HG02973 (cell line): ENCODE data around the gene WDR7.

ENCODE experiments used
- ATAC-seq: cut with Tn5 transposase; IDR thresholded peaks from one replicate; pipeline ENCODE4 v1.9.1; 2021; ENCODE audit warnings: moderate library complexity; ENCODE audit not compliant: unreplicated experiment

The WDR7 gene

DNA sequence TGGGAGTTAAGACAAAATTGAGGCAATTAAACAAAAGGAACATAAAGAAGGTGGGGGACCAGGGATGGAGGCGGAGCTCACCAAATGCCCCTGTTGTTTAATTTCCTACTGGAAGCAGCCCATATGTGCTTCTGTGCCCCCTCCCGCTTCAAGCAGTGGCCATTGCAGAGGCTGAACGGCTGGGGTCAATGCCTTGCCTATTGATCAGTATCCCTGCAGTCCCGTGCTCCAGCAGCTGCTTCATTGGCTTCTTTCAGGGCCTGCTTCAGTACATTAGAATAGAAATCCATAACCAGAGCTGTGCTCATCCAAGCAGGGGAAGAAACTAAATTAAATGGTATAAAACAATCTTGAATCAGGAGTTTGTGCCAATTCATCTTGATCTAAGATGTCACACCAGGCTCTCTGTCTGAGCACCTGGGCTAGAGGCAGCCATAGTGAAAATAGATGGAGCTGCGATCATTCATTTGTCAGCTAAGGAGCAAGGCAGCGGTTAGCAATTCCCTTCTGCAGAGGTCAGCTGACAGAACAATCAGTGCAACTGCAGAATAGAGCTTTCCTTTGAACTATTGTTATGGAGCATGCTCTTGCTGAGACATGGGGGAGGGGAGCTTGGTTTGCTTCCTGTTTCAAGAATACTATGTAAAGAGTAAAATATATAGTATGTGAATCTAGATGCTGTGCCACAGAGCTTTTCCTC lies 222.4 kb downstream of the WDR7 start:
- no peak for ATAC-seq

DNA sequence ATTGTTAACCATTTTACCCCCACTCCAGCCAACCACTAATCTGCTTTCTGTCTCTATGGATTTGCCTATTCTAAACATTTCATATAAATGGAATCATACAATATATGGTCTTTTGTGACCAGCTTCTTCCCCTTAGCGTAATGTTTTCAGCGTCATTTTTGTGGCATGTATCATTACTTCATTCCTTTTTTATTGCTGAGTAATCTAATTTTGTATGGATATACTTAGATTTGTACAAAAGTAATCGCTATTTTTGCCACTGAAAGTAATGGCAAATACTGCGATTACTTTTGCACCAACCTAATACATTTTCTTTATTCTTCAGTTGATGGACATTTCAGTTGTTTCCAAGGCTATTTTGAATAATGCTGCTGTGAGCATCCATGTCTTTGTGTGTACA lies 227.6 kb downstream of the WDR7 start:
- no peak for ATAC-seq

DNA sequence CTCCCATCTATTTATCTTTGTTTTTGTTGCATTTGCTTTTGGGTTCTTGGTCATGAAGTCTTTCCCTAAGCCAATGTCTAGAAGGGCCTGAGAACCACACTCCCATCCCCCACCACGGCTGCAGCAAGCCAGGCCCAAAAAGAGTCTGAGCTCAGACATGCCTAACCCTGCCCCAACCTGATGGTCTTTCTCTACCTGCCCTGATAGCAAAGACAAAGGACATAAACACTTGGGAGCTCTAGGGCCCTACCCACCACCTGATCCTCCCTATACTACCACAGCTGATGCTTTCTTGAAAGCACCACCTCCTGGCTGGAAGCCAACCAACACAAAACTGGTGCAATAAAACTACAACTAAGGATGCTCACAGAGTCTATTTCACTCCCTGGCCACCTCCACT lies 233.4 kb downstream of the WDR7 start:
- ATAC-seq: no peak

DNA sequence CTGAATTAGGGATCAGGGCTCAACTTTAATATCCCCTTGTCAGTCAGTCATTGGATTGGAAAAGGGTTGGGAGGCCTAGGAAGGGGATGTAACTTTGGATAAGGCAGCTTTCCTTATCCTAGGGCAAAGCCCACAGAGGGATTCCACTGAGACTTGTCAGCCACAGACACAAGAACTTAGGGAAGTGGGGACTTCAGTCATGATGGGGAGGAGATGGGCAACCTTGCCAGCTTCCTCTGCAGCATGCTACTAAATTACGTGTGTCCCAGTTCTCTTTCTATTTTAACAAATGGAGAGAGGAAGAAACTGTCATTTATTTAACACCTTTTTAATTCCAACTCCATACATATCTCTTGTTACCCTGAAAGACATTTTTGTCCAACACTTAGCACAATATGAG lies 237.8 kb downstream of the WDR7 start:
- ATAC-seq: no peak

DNA sequence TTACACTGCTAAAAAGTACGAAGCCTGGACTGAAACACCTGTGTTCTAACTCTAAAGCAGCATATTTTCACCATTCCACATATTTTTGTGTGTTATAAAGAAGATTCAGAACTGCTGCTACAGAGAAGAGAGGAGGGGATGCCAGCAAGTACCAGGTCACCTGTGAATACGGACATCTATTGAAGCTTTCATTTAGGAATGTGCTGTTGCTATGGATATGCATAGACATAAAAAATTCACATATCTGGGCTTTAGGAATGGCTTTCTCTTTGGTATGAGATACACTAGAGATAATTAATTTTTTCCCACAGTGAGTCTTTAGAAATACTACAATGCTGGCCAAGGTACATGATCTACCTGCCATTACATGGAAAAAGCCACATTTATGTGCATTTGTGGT lies 238.5 kb downstream of the WDR7 start:
- ATAC-seq: no peak

DNA sequence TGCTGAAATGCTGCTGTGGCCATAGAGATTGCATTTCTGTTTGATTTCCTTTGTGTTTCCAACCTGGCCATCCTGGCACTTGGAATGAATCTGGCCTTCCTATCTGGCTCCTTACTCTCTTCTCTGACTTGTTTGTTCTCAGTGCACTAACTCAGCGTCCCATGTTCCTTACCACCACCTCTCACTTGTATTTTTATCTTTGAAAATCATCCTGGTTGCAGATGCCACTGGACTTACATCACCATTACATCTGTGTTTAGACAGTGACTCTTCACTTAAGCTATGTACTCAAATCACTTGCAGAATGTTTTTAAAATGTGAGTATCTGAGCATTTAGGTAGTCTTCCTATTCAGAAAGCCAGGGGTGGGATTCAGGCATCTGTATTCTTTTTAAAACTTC lies 239.5 kb downstream of the WDR7 start:
- ATAC-seq: no peak

DNA sequence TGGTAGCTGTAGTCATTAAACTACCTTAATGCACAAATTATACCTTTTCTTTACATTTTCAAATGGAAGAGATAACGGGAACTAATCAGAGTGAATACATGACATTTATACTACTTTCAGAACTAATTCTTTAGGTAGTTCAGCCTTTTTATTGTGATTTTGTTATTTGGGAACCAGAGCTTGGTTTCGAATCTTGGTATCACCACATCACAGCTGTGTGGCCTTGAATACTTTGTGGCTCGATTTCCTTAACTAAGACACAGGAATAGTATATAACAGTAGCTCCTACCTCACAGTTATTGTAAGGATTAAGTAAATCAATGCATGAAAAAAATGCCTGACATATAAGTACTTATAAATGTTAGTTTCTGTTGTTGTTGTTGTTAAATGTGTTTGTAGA lies 240.0 kb downstream of the WDR7 start:
- ATAC-seq: no peak

DNA sequence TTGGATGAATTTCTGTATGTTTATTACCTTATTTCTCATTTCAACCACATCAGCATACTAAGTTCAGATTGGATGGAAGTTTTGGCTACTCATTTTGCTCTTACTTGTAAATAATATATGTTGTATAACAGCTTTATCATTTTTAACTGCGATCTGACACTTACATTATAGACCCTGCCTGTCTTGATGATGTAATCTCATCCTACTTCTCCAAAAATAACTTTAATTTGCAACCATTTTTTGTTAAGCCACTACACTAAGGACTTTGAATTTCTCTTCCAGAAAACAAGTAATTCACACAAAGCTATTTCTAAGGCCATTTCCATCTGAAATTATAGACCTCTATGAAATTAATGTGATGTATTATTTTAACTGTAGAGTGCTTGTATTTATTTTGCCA lies 240.7 kb downstream of the WDR7 start:
- ATAC-seq: no peak

DNA sequence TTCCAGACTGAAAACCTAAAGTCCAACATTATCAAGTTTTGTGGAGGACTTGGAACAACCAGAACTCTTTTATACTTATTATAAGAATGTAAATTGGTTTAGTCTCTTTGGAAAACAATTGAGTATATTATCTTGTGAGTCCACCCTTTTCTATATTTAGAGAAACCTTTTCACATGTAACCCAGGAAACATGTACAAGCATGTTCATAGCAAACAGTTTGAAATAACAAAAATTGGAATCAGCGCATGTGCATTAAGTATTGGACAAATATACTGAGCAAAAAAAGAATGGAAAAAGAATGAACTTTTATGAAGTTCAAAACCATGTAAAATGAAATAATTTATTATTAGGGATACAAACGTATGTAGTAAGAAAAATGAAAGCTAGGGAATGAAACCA lies 246.0 kb downstream of the WDR7 start:
- no peak for ATAC-seq

DNA sequence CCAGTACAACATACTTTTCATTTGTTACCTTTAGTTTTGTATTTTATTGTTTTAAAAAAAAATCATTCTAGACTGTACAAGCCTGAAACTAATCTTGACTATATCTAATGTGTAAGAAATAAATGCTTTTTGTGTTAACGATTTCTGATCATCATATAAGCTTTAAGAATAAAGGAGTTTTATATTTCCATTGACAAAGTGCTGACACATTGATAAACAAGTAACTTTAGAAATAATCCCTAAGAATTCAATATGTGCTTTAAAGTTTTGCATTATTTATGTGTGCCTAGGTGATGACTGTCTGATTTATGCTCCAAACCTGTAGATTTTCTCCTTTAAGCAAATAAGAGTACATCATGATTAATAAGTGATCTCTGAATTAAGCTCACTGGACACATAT lies 248.5 kb downstream of the WDR7 start:
- ATAC-seq: no peak

DNA sequence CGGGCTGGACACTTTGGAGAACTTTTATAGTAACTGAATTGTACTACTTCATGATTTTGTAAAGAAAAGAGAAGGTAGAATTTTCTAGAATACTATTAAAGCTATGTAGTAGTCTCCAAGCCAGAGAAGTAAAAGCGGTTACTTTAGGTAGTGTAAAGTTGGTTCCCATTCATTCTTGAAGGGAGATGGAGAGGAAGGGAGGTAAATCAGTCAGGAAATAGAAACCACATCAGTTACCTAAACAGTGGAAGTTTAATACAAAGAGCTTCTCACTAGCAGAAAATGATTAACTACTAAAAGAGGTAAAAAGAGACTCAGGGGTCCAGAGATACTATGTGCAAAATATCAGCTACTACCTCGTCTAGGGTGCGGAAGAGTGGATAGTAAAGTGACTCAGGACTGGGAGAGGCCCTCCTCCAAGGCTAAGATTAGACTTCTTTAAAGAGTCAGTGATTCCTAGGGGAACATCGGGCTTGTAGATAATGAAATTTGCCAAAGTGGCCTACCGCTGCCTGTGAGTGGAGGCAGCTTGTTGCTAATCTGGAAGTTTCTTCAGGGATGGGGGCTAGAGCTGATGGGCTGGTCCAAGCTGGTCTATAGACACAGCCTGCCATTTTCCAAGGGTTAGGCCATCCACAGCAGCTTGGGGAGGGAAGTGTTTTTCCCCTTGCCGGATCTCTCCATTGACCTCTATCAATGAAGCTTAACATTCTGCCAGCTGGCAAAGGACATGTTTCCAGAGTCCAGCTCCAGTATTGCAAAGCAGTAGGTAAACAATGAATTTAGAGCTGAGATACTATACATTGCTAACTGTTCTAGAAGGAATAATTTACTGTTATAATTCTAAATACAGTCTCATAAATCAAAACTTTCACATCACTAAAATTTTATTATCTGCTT lies 249.3 kb downstream of the WDR7 start:
- no peak for ATAC-seq

DNA sequence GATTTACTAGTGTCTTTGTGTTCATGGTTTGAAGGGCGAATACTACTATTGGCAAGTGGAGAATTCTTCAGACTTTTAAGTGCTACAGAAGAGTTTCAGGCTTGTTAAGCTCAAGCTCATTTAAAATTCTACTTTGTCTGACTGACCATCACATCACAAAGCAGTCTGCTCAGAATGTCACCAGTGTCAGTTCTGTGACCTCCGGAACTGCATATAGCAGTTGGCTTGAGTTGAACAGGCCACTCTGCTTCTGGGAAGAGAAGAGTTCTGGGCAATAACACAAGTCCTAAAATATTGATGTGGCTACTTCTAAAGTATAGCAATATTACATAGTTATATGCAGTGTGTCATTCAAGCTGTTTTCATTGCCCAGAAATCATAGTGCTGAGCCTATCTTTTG lies 250.8 kb downstream of the WDR7 start:
- ATAC-seq: no peak

DNA sequence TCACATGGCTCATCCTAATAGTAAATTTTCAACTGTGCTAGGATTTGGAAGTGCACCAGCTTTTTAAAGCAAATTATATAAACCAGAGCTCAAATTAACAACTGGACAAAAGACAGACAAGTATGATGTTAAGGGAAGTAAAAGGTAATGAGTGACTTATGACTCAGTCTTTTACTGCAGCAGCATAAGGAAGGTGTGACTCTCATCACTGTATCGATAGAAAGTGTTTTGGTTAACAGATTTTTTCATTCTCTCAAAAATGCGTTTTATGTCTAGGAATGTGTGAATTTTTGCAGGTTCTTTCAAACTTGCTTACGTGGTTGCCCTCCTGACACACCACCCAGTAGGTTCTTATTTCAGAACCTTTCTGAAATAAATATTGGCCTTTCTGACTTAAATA lies 251.5 kb downstream of the WDR7 start:
- no peak for ATAC-seq

DNA sequence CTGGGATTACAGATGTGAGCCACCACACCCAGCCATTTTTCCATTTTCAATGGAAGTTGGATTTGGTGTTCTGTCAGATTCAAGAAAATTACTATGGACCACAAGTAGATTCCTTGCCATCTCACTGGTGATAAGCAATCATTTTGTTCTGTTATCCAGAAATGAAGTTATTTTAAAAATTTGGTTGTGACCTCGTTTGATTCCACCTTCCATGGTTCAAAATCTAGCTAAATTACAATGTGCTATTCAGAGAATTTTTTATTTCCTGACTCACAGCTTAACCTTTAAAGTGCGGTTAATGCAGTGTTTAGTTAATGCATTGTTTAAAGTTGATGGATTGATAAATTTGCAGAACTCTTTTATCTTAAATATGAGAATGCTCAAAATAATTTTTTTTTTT lies 252.5 kb downstream of the WDR7 start:
- ATAC-seq: no peak

DNA sequence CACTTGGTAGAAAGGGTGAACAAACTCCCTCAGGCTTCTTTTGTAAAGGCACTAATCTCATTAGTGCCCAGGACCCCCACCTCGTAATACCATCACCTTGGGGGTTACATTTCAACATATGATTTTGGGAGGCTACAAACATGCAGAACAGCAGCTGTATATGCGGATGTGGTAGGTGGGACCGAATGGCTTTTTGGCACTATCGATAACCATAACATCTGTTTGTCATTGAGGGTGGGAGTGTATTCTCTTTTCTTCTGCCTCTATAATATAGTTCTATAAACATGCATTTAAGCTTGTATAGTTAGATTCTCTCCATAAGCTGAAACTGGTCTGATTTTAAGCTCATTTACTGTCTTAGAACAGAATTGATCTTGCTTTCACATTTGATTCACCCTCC lies 256.6 kb downstream of the WDR7 start:
- no peak for ATAC-seq

DNA sequence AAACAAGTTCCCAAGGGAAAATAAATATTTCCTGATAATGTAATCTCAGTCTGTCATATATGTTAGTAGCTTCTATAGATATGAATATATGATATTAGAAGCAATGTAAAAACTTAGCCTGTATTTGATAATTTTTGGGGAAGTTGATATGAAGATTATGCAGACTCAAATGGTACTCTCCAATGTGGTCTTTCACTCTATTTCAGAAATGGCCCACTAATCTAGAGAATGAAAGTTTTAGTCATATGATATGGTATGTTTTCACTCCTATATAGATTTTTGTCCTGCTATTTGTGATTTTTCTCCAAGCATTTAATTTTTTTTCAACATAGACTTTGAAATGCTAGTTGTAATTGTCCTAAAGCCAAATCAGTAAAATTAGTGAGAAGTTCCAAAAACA lies 259.1 kb downstream of the WDR7 start:
- no peak for ATAC-seq

DNA sequence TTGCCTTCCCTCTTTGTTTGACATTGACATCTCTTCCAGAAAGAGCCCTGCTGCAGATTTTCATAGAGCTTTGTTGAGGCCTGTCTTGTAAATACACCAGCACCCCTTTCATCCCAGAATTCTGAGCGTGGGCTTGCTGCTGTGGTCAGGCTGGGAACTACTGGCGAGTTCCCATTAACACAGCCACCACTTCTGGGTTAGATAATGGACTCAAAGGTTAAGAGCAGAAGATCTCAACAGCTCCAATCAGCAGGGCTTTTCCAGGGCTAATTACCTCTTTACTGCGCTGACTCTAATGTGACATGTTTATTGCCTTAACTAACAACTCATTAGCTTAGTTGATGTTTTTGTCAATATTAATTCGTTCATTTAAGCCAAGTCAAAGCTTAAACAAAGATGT lies 259.8 kb downstream of the WDR7 start:
- no peak for ATAC-seq

DNA sequence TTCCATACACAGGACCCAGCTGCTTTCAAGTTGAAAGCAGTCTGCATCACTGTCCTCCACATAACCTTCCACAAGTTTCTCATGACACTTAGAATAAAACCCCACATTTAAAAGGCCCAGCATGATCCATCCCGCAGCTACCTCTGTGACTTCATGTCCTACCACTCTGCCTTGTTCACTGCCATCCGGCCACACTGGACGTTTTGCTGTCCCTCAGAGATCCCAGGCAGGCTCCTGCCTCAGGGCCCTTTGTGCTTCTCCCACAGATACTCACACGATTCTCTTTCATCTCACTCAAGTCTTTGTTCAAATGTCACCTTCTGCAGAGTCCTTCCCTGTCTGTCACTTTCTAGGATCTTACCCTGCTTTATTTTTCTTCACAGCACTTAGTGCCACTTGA lies 262.8 kb downstream of the WDR7 start:
- no peak for ATAC-seq

DNA sequence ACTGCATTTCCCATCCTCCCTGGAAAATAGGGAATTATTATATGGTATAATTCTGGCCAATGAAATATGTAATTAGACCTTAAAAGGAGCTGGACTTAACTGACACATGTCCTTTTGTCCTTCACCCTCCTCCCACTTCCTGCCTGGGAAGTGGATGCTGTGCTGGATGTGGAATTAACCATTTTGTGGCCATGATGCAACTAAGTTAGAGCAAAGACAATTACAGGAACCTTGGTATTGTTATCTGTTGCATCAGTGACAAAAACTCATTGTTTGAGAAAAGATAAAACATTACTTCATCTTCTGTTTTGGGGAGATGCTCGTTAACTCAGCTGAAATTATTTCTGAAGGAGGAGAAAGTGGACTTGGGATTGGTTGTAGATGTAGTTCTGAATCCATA lies 268.0 kb downstream of the WDR7 start:
- no peak for ATAC-seq

DNA sequence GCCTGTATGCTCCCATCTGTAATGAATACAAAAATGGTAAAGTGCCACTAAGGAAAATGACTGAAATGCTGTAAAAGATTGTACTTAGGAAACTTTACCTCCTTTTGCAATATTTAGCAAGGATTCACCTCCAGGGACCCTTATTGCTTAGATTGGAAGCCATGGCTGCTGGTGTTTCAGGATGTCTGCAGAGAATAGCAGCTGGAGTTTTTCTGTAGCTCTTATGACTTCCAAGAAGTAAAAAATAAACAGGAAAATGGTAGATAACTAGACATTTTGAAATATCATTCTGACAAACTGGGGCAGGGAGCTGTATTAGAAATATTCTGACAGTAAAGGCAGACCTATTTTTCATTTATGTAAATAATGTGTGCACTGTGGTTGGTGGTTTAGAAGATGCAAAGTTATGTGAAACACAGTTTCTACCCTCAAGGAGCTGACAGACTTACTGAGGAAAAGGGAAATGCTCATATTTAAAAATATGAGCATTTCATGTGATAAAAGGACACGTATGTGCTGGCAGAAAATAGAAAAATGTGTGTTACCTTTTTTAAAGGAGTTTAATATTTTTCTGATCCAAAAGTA lies 270.8 kb downstream of the WDR7 start:
- peak; percentile 90 for ATAC-seq

DNA sequence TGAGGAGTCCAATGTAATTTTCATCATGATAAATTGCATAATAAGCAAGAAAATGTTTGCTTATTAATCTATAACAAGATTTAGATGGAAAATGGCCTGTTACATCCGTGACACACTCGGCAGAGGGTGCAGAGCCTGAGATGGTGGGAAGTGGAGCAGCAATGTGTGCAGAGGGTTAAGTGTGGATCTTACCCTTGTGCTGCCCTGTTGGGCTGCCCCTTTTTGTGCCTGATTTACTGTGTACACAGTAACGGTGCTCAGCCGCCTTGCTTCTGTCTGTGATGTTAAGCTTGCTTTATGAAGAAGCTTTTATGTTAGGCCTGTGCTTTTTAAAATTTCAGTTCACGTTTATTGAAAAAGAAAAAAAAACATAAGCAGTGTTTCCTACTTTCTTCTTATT lies 275.6 kb downstream of the WDR7 start:
- ATAC-seq: no peak

DNA sequence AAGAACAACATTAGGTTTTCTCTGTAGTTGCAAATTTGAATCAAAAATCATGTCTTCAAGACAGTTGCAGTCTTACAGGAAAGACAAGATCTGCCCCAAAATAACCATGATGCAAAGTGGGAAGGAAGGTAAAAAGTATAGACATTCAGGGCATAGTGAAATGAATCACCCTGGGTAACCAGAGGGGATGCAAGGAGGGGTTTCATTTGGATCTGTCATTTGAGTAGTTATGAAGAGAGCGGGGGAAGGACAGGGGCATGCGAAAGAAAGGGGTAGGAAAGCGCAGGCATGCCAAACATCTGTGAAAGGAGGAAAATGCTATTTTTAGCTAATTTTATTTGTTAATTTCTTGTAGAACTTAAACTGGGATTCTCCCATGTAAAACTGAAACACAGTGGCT lies 276.6 kb downstream of the WDR7 start:
- ATAC-seq: no peak
